ENCODE data around the gene WFIKKN2.

WFIKKN2 gene

GRCh38 chr17:50845240-50846147, 10.1 kb downstream of the WFIKKN2 start:
- no peak for DNase-seq (ENCODE audit: low read depth)
- in situ Hi-C loops (cut with HindIII; ENCODE audit: low sequenced_read_pairs): loop anchor here (10.0 kb wide), 1 partner anchor 99 kb away; no protein-coding TSS in a partner anchor
- no peak overlapping the region for H3K4me3 ChIP-seq (ENCODE audit: low read depth, low read length)
- no peak for TF ChIP-seq CTCF (IDR thresholded peaks at IDR 0.05; ENCODE audit: low read depth, low read length, missing control alignments)

DNA sequence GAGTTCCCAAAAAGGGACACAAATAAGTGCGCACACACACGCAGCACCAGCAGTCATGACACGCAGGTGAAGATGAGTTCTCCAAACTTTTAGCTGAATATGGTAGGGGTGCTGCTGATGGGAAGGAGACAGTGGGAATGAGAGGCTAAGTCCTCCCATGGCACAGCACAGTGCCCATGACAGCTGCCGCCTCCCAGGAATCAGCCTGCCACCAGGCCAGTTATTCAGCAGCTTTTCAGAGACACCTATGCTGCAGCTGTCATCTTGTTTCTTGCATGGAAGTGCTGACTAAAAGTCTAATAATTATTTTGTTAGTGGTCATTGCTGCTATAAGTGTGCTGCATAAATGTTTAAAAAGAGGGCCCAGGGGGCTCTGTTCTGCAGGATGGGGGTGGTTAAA, 12.2 kb downstream of the WFIKKN2 start:
- TF ChIP-seq CTCF (IDR thresholded peaks at IDR 0.05; ENCODE audit: low read depth, low read length, missing control alignments): no peak
- in situ Hi-C loops (cut with HindIII; ENCODE audit: low sequenced_read_pairs): loop anchor here (10.0 kb wide), 1 partner anchor 97 kb away; no protein-coding TSS in a partner anchor
- DNase-seq (ENCODE audit: low read depth): no peak
- no peak overlapping the region for H3K4me3 ChIP-seq (ENCODE audit: low read depth, low read length)

GRCh38 chr17:50848039-50848438, 12.7 kb downstream of the WFIKKN2 start:
- in situ Hi-C loops (cut with HindIII; ENCODE audit: low sequenced_read_pairs): loop anchor here (10.0 kb wide), 1 partner anchor 97 kb away; no protein-coding TSS in a partner anchor
- no peak overlapping the region for H3K4me3 ChIP-seq (ENCODE audit: low read depth, low read length)
- no peak for TF ChIP-seq CTCF (IDR thresholded peaks at IDR 0.05; ENCODE audit: low read depth, low read length, missing control alignments)
- no peak for DNase-seq (ENCODE audit: low read depth)

GRCh38 chr17:50848711-50849110, 13.3 kb downstream of the WFIKKN2 start:
- no peak overlapping the region for H3K4me3 ChIP-seq (ENCODE audit: low read depth, low read length)
- in situ Hi-C loops (cut with HindIII; ENCODE audit: low sequenced_read_pairs): loop anchor here (10.0 kb wide), 1 partner anchor 96 kb away; no protein-coding TSS in a partner anchor
- no peak for DNase-seq (ENCODE audit: low read depth)
- no peak for TF ChIP-seq CTCF (IDR thresholded peaks at IDR 0.05; ENCODE audit: low read depth, low read length, missing control alignments)

GRCh38 chr17:50850640-50851039, 15.3 kb downstream of the WFIKKN2 start:
- no peak overlapping the region for H3K4me3 ChIP-seq (ENCODE audit: low read depth, low read length)
- DNase-seq (ENCODE audit: low read depth): no peak
- in situ Hi-C loops (cut with HindIII; ENCODE audit: low sequenced_read_pairs): no loop called here
- no peak for TF ChIP-seq CTCF (IDR thresholded peaks at IDR 0.05; ENCODE audit: low read depth, low read length, missing control alignments)

DNA sequence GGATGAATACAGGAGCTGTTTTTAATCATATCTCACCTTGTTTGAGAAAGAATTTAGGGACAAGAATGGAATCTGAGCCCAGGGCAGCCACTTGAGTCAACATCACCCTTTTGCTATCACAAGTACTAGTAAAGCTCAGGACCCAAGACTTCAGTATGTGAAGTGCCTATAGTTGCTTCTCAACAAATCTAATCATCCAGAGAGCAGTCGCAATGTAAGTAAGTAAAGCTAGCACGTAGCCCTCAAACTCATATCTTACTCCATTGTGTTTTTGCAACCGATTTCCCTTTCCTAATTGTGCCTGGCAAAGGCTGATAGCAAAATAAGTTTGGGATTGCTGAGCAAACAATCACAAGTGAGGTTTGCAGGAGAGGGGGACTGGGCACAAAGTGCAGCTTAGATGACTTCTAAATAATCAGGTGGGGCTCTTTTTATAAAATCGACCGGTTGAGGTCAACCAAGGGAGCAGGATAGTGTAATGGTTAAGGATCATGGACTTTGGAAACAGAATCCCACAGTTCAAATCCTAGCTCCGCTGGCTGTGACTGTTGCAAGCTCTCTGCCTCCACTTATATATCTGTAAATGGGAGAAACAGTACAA, 17.7 kb downstream of the WFIKKN2 start:
- H3K4me3 ChIP-seq (ENCODE audit: low read depth, low read length): no peak overlapping the region
- in situ Hi-C loops (cut with HindIII; ENCODE audit: low sequenced_read_pairs): no loop called here
- no peak for TF ChIP-seq CTCF (IDR thresholded peaks at IDR 0.05; ENCODE audit: low read depth, low read length, missing control alignments)
- no peak for DNase-seq (ENCODE audit: low read depth)
